ENCODE data around the gene HSPBP1. TPM values are rescaled to one million over a fixed set of nuclear protein-coding genes. Genes with fewer than 3 reads are reported as not detected.
A peak's percentile ranks its signal among the peaks of the same experiment; 100 is the strongest.

Gene HSPBP1
- total RNA-seq, 1 donor from 2014 or later, result 24.6 TPM

- peak; percentile 98 for DNase-seq (ENCODE audit: low spot score)
- intact Hi-C loops (cut with DNase I), result loop anchor here (1.0 to 2.0 kb wide), 2 partner anchors 21 to 42 kb away; partner anchors contain the start of gene HSPBP1
These were observed 20.9 kb downstream of the HSPBP1 start, which contains the start of gene PPP6R1 for GRCh38 chr19:55258828-55259539. Gene PPP6R1 (minus strand): TSS chr19:55259017. CDS start chr19:55247103, 11,914 bp downstream.

- intact Hi-C loops (cut with DNase I), result loop anchor here (2.0 kb wide), 1 partner anchor 42 kb away; no protein-coding TSS in a partner anchor
- no peak for DNase-seq (ENCODE audit: low spot score)
These were observed 21.5 kb downstream of the HSPBP1 start for GRCh38 chr19:55258476-55258827.

GRCh38 chr19:55257461-55258420 is 22.2 kb downstream of the HSPBP1 start:
- intact Hi-C loops (cut with DNase I), result loop anchor here (2.0 kb wide), 1 partner anchor 41 kb away; no protein-coding TSS in a partner anchor
- no peak for DNase-seq (ENCODE audit: low spot score)

DNA sequence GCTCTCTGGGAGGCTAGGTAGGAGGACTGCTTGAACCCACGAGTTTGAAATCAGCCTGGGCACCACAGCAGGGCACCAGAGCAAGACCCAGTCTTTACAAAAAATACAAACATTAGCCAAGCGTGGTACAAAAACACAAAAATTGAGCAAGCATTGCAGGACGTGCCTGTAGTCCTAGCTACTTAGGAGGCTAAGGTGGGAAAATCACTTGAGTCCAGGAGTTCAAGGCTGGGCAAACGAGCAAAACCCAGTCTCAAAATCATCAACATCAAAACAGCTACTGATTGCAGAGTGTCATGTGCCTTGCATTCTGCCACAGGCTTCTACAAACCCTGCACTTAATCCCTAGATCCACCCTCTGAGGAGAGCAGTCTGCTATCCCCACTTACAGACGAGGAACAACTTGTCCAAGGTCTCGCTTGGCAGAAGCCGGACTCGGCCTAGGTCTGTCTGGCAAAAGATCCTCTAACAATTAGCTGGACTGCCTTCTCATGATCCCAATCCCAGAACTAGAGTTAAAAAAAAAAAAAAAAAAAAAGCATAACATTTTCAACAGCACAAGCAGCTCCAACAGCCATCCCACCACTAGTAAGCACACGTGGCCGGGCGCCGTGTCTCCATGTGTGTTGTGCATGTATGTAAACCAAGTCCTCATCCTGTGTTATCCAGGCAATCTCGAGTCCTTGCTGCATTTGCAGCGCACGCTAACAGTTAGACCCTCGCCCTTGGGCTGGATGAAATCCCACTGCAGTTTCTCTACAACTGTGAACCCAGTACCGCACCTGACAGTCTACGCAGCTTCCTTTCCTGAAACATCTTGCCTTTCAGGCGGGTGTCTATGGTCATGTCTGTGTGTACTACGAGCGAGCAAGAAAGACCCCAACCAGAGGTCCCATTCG is 23.1 kb downstream of the HSPBP1 start:
- intact Hi-C loops (cut with DNase I), result no loop called here

DNA sequence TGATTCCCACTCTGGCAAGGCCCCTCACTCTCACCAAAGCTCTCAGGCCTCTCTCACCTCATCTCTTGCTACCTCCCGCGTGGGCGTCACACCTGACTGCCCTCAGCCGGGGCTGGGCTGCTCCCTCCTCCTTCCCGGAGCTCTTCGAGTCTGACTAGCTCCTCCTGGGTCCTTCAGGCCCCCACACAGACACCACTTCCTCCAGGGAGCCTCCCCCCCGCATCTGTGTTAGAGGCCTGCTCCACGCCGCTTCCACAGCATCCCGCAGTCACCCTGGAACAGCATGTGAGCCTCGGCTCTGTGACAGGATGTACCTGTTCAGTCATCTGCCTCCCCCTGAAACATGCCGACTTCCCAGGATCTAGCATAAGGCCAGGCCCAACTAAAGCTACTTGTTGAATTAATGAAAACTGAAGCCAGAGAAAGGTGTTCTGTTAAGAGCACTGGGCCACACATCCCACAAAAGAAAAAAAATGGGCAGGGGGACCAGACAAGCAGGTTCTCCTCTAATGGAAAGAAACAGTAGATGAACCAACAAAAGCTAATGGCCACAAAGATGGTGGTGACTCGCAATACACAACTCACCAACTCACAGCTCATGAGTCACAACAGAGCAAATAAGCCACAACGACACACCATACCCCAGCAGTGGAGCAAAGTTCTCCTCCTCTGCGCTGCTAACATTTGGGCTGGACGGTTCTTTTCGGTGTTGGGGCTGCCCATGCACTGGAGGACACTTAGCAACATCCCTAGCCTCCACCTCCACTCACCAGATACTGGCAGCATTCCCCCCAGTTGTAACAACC is 24.1 kb downstream of the HSPBP1 start:
- intact Hi-C loops (cut with DNase I), result no loop called here
- no peak for DNase-seq (ENCODE audit: low spot score)

More for the DNA sequence above, 23.1 kb downstream of the HSPBP1 start:
- DNase-seq (ENCODE audit: low spot score), result no peak

DNA sequence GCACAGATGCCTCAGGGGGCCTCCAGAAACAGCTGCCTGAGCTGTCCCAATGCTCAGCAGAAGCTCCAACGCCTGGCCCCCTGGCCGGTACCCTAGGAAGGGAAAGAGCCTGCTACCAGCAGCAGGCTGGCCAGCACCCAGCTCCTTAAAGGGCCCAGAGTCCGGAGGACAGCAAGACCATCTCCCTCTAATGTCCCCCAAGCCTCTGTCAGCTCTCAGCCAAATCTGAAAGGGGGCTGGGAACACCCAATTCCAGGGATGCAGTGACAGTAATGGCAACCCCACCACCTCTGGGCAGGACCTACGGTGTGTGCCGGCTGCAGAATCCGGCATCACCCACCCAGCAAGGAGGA is 25.3 kb downstream of the HSPBP1 start:
- DNase-seq (ENCODE audit: low spot score), result no peak
- intact Hi-C loops (cut with DNase I), result no loop called here

DNA sequence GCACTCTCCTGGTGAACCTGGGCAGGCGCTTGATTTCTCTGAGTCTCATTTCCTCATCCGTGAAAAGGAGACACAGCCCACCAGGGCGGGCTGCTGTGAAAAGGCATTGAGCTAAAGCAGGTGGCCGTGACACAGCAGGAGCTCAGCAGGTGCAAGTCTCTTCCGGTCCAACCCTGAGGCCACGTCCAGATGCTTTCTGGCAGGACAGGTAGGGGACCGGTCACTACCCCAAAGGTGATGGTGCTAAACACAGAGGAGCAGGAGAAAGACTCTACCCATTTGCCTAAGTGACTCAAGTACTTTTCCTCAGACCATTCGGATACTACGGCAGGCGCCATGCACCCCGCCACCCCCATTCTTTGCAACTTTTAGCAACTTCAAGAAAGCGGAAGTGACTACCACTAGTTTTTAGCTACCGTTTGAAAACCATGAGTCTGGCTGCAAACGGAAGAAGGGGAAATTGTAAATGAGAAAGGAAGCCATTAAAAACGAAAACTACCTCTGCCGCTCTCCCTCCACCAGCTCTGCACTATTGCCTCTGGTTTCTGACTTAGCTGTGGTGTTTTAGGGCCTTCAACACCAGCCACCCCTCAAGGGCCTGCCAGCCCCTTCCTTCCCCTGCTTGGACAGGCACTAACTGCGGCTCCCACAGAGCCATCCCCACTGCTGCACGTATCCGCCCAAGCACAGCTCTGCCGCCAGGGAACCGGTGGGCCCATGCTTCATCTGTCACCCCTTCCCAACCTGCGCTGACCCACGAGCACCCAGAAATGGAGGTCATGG is 25.9 kb downstream of the HSPBP1 start:
- intact Hi-C loops (cut with DNase I), result no loop called here
- DNase-seq (ENCODE audit: low spot score), result no peak

GRCh38 chr19:55252760-55253663 is 26.9 kb downstream of the HSPBP1 start:
- intact Hi-C loops (cut with DNase I), result no loop called here
- DNase-seq (ENCODE audit: low spot score), result no peak

- intact Hi-C loops (cut with DNase I), result no loop called here
- no peak for DNase-seq (ENCODE audit: low spot score)
These were observed 28.4 kb downstream of the HSPBP1 start for GRCh38 chr19:55251341-55252081.

GRCh38 chr19:55250262-55251036 is 29.5 kb downstream of the HSPBP1 start:
- no peak for DNase-seq (ENCODE audit: low spot score)
- intact Hi-C loops (cut with DNase I), result no loop called here

DNA sequence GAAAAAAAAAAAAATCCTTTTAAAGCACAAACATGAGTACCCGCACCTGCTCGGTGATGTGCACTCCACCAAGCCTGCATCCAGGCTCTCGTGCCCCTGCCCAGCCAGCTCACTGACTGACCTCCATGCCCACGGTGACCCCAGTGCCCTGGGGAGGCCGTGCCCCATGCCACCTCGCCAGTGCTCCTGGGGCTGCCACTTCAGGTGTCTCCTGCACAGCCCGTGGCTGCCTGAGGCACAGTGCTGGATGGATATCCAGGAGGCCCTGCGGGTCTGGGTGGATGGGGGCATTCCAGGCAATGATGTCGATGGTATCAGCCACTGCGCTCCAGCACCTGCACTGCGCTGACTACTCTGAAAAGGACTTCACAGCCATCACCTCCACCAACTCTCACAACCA is 30.1 kb downstream of the HSPBP1 start:
- DNase-seq (ENCODE audit: low spot score), result no peak
- intact Hi-C loops (cut with DNase I), result no loop called here

DNA sequence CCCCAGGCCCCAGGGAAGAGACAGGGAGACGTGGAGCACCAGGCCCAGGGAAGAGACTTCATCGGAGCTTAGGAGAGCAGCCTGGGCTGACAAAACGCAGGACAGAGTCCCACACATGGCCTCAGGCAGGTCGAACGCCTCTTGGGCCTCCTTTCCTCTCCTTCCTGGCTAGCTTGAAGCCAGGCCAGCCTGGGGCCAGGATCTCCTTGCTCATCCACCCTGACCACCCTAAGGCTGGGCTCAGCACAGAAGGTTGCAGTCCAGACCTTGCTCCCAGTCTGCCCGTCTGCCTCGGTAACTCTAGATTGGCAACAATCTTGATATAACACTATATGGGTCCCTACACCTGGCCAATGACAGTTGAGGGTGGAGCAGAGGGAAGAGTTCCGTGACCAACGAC is 31.2 kb downstream of the HSPBP1 start:
- intact Hi-C loops (cut with DNase I), result no loop called here
- DNase-seq (ENCODE audit: low spot score), result no peak

DNA sequence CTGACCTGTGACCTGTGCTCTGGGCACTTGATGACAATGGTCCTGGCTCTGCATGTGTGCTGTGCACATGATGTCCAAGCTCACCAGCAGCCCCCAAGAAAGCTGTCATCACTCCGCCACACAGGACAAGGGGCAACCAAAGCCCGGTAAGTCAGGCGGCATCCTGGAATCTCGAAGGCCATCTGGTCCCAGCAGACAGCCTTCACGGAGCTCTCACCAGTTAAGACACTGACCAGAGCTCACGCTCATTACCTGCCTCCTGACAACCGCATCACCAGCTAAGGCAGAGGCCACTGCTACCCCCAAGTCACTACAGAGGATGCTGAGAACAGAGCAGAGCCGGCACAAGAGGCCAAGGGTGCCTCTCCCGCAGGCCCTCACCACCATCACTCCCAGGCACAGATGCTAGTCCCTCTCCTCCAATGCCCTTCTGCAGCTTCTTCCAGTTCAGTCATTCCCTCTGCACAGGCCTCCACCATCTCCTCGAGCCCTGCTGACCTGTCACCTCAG is 31.7 kb downstream of the HSPBP1 start:
- intact Hi-C loops (cut with DNase I), result no loop called here
- no peak for DNase-seq (ENCODE audit: low spot score)

DNA sequence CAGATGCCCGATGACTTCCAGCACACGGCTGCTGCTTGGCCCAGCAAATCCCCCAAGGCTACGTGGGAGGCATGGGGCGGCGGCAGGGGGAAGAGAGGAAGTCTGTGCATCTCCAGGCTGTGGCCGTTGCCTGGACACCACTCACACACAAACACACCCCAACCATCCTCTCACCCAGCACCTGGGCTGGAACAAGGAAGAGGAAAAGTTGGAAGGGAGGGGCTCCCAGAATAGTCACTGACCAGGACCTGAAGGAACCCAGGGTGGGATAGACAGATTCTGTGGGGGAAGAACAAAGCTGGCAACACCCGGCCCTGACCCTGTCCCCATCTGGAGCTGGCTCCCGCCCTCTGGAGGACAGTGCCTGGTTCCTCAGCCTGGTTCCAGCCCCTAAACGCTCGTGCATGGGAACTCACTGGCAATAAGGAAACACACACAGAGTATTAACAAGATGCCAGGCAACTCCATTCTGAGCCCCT is 32.2 kb downstream of the HSPBP1 start:
- DNase-seq (ENCODE audit: low spot score), result no peak
- intact Hi-C loops (cut with DNase I), result no loop called here

Measured in cardiac septum (tissue), 1 donor.